H9 (cell line): ENCODE data around the gene NALCN. TPM values are rescaled to one million over a fixed set of nuclear protein-coding genes. Genes with fewer than 3 reads are reported as not detected.
"Not testable (repeated sequence)": the region's sequence is repeated elsewhere in the genome, so short reads cannot be mapped to it uniquely, and the experiment has no call there.

Source experiments
- DNase-seq: peaks from one replicate; pipeline ENCODE4 v3.0.0-alpha.2; 2017
- H2AFZ ChIP-seq: one replicate; pipeline ENCODE4 v1.6.1; 2013; ENCODE audit warnings: mild to moderate bottlenecking, low read length, control low read depth, moderate library complexity
- H2AK5ac ChIP-seq: 2 replicates; pipeline ENCODE4 v1.6.1; 2013; ENCODE audit warnings: low read length, control low read depth, mixed read lengths; ENCODE audit not compliant: insufficient read length
- H2BK120ac ChIP-seq: one replicate; pipeline ENCODE4 v1.6.1; 2013; ENCODE audit warnings: low read depth, mild to moderate bottlenecking, low read length, control low read depth, inconsistent platforms; ENCODE audit not compliant: poor library complexity, severe bottlenecking
- H2BK12ac ChIP-seq: 2 replicates; pipeline ENCODE4 v1.6.1; 2013; ENCODE audit warnings: low read length, control low read depth, mixed read lengths, low read depth; ENCODE audit not compliant: insufficient read length
- H2BK15ac ChIP-seq: 2 replicates; pipeline ENCODE4 v1.6.1; 2013; ENCODE audit warnings: low read depth, low read length, control low read depth
- H2BK20ac ChIP-seq: one replicate; pipeline ENCODE4 v1.6.1; 2013; ENCODE audit warnings: low read depth, mild to moderate bottlenecking, low read length, control low read depth, inconsistent platforms; ENCODE audit not compliant: poor library complexity, severe bottlenecking
- H2BK5ac ChIP-seq: 2 replicates; pipeline ENCODE4 v1.6.1; 2013; ENCODE audit warnings: low read length, control low read depth, mixed read lengths; ENCODE audit not compliant: insufficient read length
- H3K14ac ChIP-seq: 2 replicates; pipeline ENCODE4 v1.6.1; 2013; ENCODE audit warnings: low read length, control low read depth; ENCODE audit not compliant: insufficient read depth
- H3K18ac ChIP-seq: 2 replicates; pipeline ENCODE4 v1.6.1; 2013; ENCODE audit warnings: low read depth, mild to moderate bottlenecking, mixed read lengths, low read length, control low read depth; ENCODE audit not compliant: insufficient read length
- H3K23ac ChIP-seq: 2 replicates; pipeline ENCODE4 v1.6.1; 2013; ENCODE audit warnings: low read length, control low read depth, mixed read lengths, low read depth; ENCODE audit not compliant: insufficient read length
- H3K23me2 ChIP-seq: 2 replicates; pipeline ENCODE4 v1.6.1; 2013; ENCODE audit warnings: low read depth, mild to moderate bottlenecking, mixed read lengths, low read length, control low read depth; ENCODE audit not compliant: insufficient read length, poor library complexity, severe bottlenecking
- H3K27ac ChIP-seq: 2 replicates; pipeline ENCODE4 v1.5.1; 2013; ENCODE audit warnings: low read length, control low read depth, mixed read lengths, low read depth; ENCODE audit not compliant: insufficient read length
- H3K27me3 ChIP-seq: 2 replicates; pipeline ENCODE4 v1.6.1; 2013; ENCODE audit warnings: low read length, control low read depth, inconsistent platforms; ENCODE audit not compliant: insufficient read depth
- H3K4ac ChIP-seq: 2 replicates; pipeline ENCODE4 v1.6.1; 2013; ENCODE audit warnings: low read depth, mild to moderate bottlenecking, control low read depth, inconsistent platforms, low read length, moderate library complexity
- H3K4me1 ChIP-seq: 2 replicates; pipeline ENCODE4 v1.6.1; 2013; ENCODE audit warnings: low read length, control low read depth, inconsistent platforms; ENCODE audit not compliant: insufficient read depth
- H3K4me2 ChIP-seq: 2 replicates; pipeline ENCODE4 v1.6.1; 2013; ENCODE audit warnings: low read length, control low read depth, mixed read lengths; ENCODE audit not compliant: insufficient read length, insufficient read depth
- H3K56ac ChIP-seq: 2 replicates; pipeline ENCODE4 v1.6.1; 2013; ENCODE audit warnings: low read depth, mild to moderate bottlenecking, mixed read lengths, low read length, control low read depth; ENCODE audit not compliant: insufficient read length
- H3K79me1 ChIP-seq: 2 replicates; pipeline ENCODE4 v1.6.1; 2013; ENCODE audit warnings: low read depth, mild to moderate bottlenecking, moderate library complexity, low read length, control low read depth, inconsistent platforms; ENCODE audit not compliant: insufficient read depth, poor library complexity, severe bottlenecking
- H3K79me2 ChIP-seq: 2 replicates; pipeline ENCODE4 v1.6.1; 2013; ENCODE audit warnings: low read length, control low read depth, inconsistent platforms; ENCODE audit not compliant: insufficient read depth
- H3K9ac ChIP-seq: 2 replicates; pipeline ENCODE4 v1.6.1; 2013; ENCODE audit warnings: low read length, control low read depth, mixed read lengths; ENCODE audit not compliant: insufficient read length; ENCODE audit errors: extremely low read depth
- H3K9me3 ChIP-seq: one replicate; pipeline ENCODE4 v1.6.1; 2013; ENCODE audit warnings: low read depth, low read length, inconsistent platforms; ENCODE audit not compliant: control insufficient read depth
- H3T11ph ChIP-seq: one replicate; pipeline ENCODE4 v1.6.1; 2013; ENCODE audit warnings: mild to moderate bottlenecking, low read length, control low read depth, inconsistent platforms
- H4K20me1 ChIP-seq: one replicate; pipeline ENCODE4 v1.6.1; 2013; ENCODE audit not compliant: control insufficient read depth, insufficient read length, insufficient read depth
- H4K5ac ChIP-seq: 2 replicates; pipeline ENCODE4 v1.6.1; 2013; ENCODE audit warnings: low read depth, mild to moderate bottlenecking, mixed read lengths, low read length, control low read depth; ENCODE audit not compliant: insufficient read length
- H4K8ac ChIP-seq: replicated peaks from 2 replicates; pipeline ENCODE4 v1.6.1; 2013; ENCODE audit warnings: low read length, control low read depth, mixed read lengths, low read depth; ENCODE audit not compliant: insufficient read length
- H4K91ac ChIP-seq: 2 replicates; pipeline ENCODE4 v1.6.1; 2013; ENCODE audit warnings: low read depth, mild to moderate bottlenecking, moderate library complexity, mixed read lengths, low read length, control low read depth; ENCODE audit not compliant: insufficient read length
- H3K27ac Mint-ChIP-seq, 3 experiments: 2 replicates in 2 of 3; 3 replicates in 1 of 3; pipeline ENCODE4 v1.8.0; 2020 to 2021; ENCODE audit warnings: mixed read lengths in 3 of 3, mild to moderate bottlenecking in 1 of 3, moderate library complexity in 1 of 3
- H3K27me3 Mint-ChIP-seq: 2 replicates; pipeline ENCODE4 v1.8.0; 2021; ENCODE audit warnings: low read depth, mild to moderate bottlenecking, moderate library complexity, mixed read lengths
- H3K36me3 Mint-ChIP-seq, 3 experiments: 2 replicates in 2 of 3; 3 replicates in 1 of 3; pipeline ENCODE4 v1.8.0; 2020 to 2021; ENCODE audit warnings: low read depth in 3 of 3, mixed read lengths in 3 of 3; ENCODE audit not compliant: insufficient read depth in 1 of 3
- H3K4me1 Mint-ChIP-seq, 2 experiments: 2 replicates each; pipeline ENCODE4 v1.8.0; 2020; ENCODE audit warnings: mixed read lengths in 2 of 2
- H3K4me3 Mint-ChIP-seq, 2 experiments: 2 replicates in 1 of 2; 3 replicates in 1 of 2; pipeline ENCODE4 v1.8.0; 2020 to 2021; ENCODE audit warnings: mild to moderate bottlenecking in 2 of 2, mixed read lengths in 2 of 2, moderate library complexity in 1 of 2
- H3K9me3 Mint-ChIP-seq, 2 experiments: 2 replicates in 1 of 2; 3 replicates in 1 of 2; pipeline ENCODE4 v1.8.0; 2020; ENCODE audit warnings: mild to moderate bottlenecking in 2 of 2, mixed read lengths in 2 of 2, moderate library complexity in 1 of 2
- CTCF ChIP-seq: fragments of 200-600 bp; sonication (generic); conservative IDR thresholded peaks from 3 replicates; pipeline ENCODE4 v1.8.0; 2021; ENCODE audit warnings: antibody characterized with exemption, mild to moderate bottlenecking
- WGBS: extraction: QIAGEN DNeasy Blood & Tissue Kit; methylation state at CpG from one replicate; pipeline ENCODE4 v1.1.7; 2013; ENCODE audit warnings: missing lambda C conversion rate, low lambda C conversion rate, mixed read lengths; ENCODE audit not compliant: insufficient read length; ENCODE audit errors: extremely low coverage; 5-methylcytosine and 5-hydroxymethylcytosine counted together
- total RNA-seq: library from RNA; stranded (reverse); gene quantifications from 2 replicates; pipeline ENCODE4 v1.2.1, GENCODE V29; 2021

The NALCN gene
- total RNA-seq, 1 experiment from 2014 or later, result 0.09 TPM

GRCh38 chr13:101317986-101318523 lies 98.3 kb downstream of the NALCN start:
- Histone ChIP-seq H2BK15ac (no peak overlapping the region), H3K27me3 (no peaks in the 10 kb centered on the region), H3K23ac (no peak overlapping the region), H4K5ac (no peak overlapping the region), H2AK5ac (no peak overlapping the region), H3K4me2 (no peak overlapping the region), H4K91ac (no peak overlapping the region), H3K9me3 (no peaks in the 10 kb centered on the region), H3K27ac (no peak overlapping the region), H3K4ac (no peak overlapping the region), H2AFZ (no peak overlapping the region), H3K14ac (no peak overlapping the region), H3T11ph (no peak overlapping the region), H3K4me1 (no peaks in the 10 kb centered on the region), H3K9ac (no peak overlapping the region), H2BK12ac (no peak overlapping the region), H3K79me2 (no peaks in the 10 kb centered on the region), H4K8ac (no peak overlapping the region), H3K79me1 (no peaks in the 10 kb centered on the region), H3K23me2 (no peaks in the 10 kb centered on the region), H2BK5ac (no peak overlapping the region), H4K20me1 (no peaks in the 10 kb centered on the region), H3K18ac (no peak overlapping the region), H3K56ac (no peak overlapping the region), H2BK120ac (no peak overlapping the region), H2BK20ac (no peak overlapping the region)
- Mint-ChIP-seq H3K4me1 (no peaks in the 10 kb centered on the region), H3K27me3 (no peaks in the 10 kb centered on the region), H3K36me3 (no peaks in the 10 kb centered on the region), H3K9me3 (no peaks in the 10 kb centered on the region), H3K27ac (no peak overlapping the region), H3K4me3 (no peak overlapping the region)
- no peak for DNase-seq
- TF ChIP-seq CTCF, result no peak
- no CpG with 5 or more reads among the region's 10 CpGs for WGBS

GRCh38 chr13:101313479-101313878 lies 102.8 kb downstream of the NALCN start:
- H4K91ac ChIP-seq, H4K8ac ChIP-seq, H3K23me2 ChIP-seq, H3K4me1 ChIP-seq, H3K36me3 Mint-ChIP-seq, H2BK120ac ChIP-seq, DNase-seq, H3K4ac ChIP-seq, H3K27ac ChIP-seq, H2BK12ac ChIP-seq, H3K27me3 ChIP-seq, H3T11ph ChIP-seq, H2BK5ac ChIP-seq, H3K79me2 ChIP-seq, H3K4me2 ChIP-seq, H4K5ac ChIP-seq, H2AK5ac ChIP-seq, H3K23ac ChIP-seq, H3K4me3 Mint-ChIP-seq, H3K4me1 Mint-ChIP-seq, H3K14ac ChIP-seq, H3K9me3 ChIP-seq, H2BK20ac ChIP-seq, H3K79me1 ChIP-seq, H2BK15ac ChIP-seq, H3K56ac ChIP-seq, H3K18ac ChIP-seq, H3K27ac Mint-ChIP-seq, H2AFZ ChIP-seq, H4K20me1 ChIP-seq, H3K9me3 Mint-ChIP-seq, H3K9ac ChIP-seq, H3K27me3 Mint-ChIP-seq: not testable (repeated sequence)
- WGBS, result no CpG with 5 or more reads among the region's 1 CpG
